ENCODE data around the gene RTEL1. TPM values are rescaled to one million over a fixed set of nuclear protein-coding genes. Genes with fewer than 3 reads are reported as not detected.
A peak's percentile ranks its signal among the peaks of the same experiment; 100 is the strongest.

The RTEL1 gene
- polyA plus RNA-seq, 3 donors, result 1.0 to 15.5 (median 4.8) TPM

- Histone ChIP-seq H3K4me3 (replicated peaks in 1 of 3; ENCODE audit: low read depth in 2 of 3, low read length in 3 of 3) (no peak overlapping the region), H3K4me1 (ENCODE audit: control insufficient read depth in 1 of 2, insufficient read depth in 2 of 2, low read length in 2 of 2) (peaks cover 16% of the 10 kb centered on the region in 2 donors), H4K20me1 (ENCODE audit: insufficient read depth, low read length) (peaks cover 38% of the 10 kb centered on the region), H3K9ac (ENCODE audit: insufficient read depth, low read length, poor library complexity, severe bottlenecking) (no peak overlapping the region), H3K36me3 (replicated peaks in 1 of 2; ENCODE audit: control insufficient read depth in 1 of 2, insufficient read depth in 2 of 2, low read length in 2 of 2) (peaks cover 0 to 9% of the 10 kb centered on the region in 2 donors), H2AFZ (ENCODE audit: insufficient read depth, low read depth, low read length, poor library complexity, severe bottlenecking) (no peak overlapping the region), H3K27ac (ENCODE audit: low read depth in 1 of 2, low read length in 2 of 2) (no peak overlapping the region), H3K27me3 (ENCODE audit: control insufficient read depth in 2 of 2, insufficient read depth in 2 of 2, low read length in 2 of 2) (peaks cover 0 to 12% of the 10 kb centered on the region in 2 donors), H3K4me2 (replicated peaks; ENCODE audit: extremely low read depth, low read length, poor library complexity, severe bottlenecking) (no peak overlapping the region), H3K79me2 (ENCODE audit: insufficient read depth, low read length) (no peaks in the 10 kb centered on the region), H3K9me3 (replicated peaks in 1 of 2; ENCODE audit: control insufficient read depth in 1 of 2, insufficient read depth in 1 of 2, low read length in 2 of 2) (no peaks in the 10 kb centered on the region)
- no peak overlapping the region for H3K27ac Mint-ChIP-seq
- H3K36me3 Mint-ChIP-seq, result peaks cover 10 to 17% of the 10 kb centered on the region in 2 donors
- peaks cover 16% of the 10 kb centered on the region for H3K4me1 Mint-ChIP-seq
- 81% methylated on average over 20 of the region's 25 CpGs for WGBS (ENCODE audit: insufficient coverage)
- DNase-seq, result no peak
- H3K27me3 Mint-ChIP-seq (ENCODE audit: low read depth in 3 of 3), result peaks cover 2 to 21% (median 3%) of the 10 kb centered on the region in 3 donors
- intact Hi-C loops (cut with micrococcal nuclease), result no loop called here
- no peak for TF ChIP-seq CTCF (IDR thresholded peaks at IDR 0.05)
- no peaks in the 10 kb centered on the region for H3K9me3 Mint-ChIP-seq
- no peak overlapping the region for H3K4me3 Mint-ChIP-seq
Measured at GRCh38 chr20:63695424-63696305, 37.6 kb downstream of the RTEL1 start.

GRCh38 chr20:63696306-63696627 is 38.2 kb downstream of the RTEL1 start:
- Histone ChIP-seq H3K27ac (ENCODE audit: low read depth in 1 of 2, low read length in 2 of 2) (no peak overlapping the region), H2AFZ (ENCODE audit: insufficient read depth, low read depth, low read length, poor library complexity, severe bottlenecking) (no peak overlapping the region), H3K79me2 (ENCODE audit: insufficient read depth, low read length) (no peaks in the 10 kb centered on the region), H4K20me1 (ENCODE audit: insufficient read depth, low read length) (peaks cover 43% of the 10 kb centered on the region), H3K9ac (ENCODE audit: insufficient read depth, low read length, poor library complexity, severe bottlenecking) (no peak overlapping the region), H3K27me3 (ENCODE audit: control insufficient read depth in 2 of 2, insufficient read depth in 2 of 2, low read length in 2 of 2) (peaks cover 0 to 12% of the 10 kb centered on the region in 2 donors), H3K4me1 (ENCODE audit: control insufficient read depth in 1 of 2, insufficient read depth in 2 of 2, low read length in 2 of 2) (peaks cover 16% of the 10 kb centered on the region in 2 donors), H3K9me3 (replicated peaks in 1 of 2; ENCODE audit: control insufficient read depth in 1 of 2, insufficient read depth in 1 of 2, low read length in 2 of 2) (no peaks in the 10 kb centered on the region), H3K4me2 (replicated peaks; ENCODE audit: extremely low read depth, low read length, poor library complexity, severe bottlenecking) (peak overlapping the region; percentile 22), H3K36me3 (replicated peaks in 1 of 2; ENCODE audit: control insufficient read depth in 1 of 2, insufficient read depth in 2 of 2, low read length in 2 of 2) (peaks cover 0 to 9% of the 10 kb centered on the region in 2 donors), H3K4me3 (replicated peaks in 1 of 3; ENCODE audit: low read depth in 2 of 3, low read length in 3 of 3) (no peak overlapping the region)
- no peak for DNase-seq
- H3K27ac Mint-ChIP-seq, result no peak overlapping the region
- WGBS (ENCODE audit: insufficient coverage), result 2% methylated on average over 4 of the region's 6 CpGs
- peaks cover 2 to 21% (median 3%) of the 10 kb centered on the region in 3 donors for H3K27me3 Mint-ChIP-seq (ENCODE audit: low read depth in 3 of 3)
- intact Hi-C loops (cut with micrococcal nuclease), result no loop called here
- no peak for TF ChIP-seq CTCF (IDR thresholded peaks at IDR 0.05)
- peaks cover 16% of the 10 kb centered on the region for H3K4me1 Mint-ChIP-seq
- no peak overlapping the region for H3K4me3 Mint-ChIP-seq
- H3K36me3 Mint-ChIP-seq, result peaks cover 9 to 17% of the 10 kb centered on the region in 2 donors
- H3K9me3 Mint-ChIP-seq, result no peaks in the 10 kb centered on the region
